Osteoblast (primary cell): Measurements from ENCODE around the gene IL17REL. TPM values are rescaled to one million over a fixed set of nuclear protein-coding genes. Genes with fewer than 3 reads are reported as not detected.

Experiments used
- DNase-seq: peaks from one replicate; pipeline ENCODE4 v3.0.0; 2011; ENCODE audit warnings: low spot score, mixed read lengths; ENCODE audit not compliant: insufficient read length; ENCODE audit errors: missing footprints
- H2AFZ ChIP-seq: 2 replicates; pipeline ENCODE4 v1.6.0; 2011; ENCODE audit warnings: mild to moderate bottlenecking, low read length
- H3K27ac ChIP-seq: 2 replicates; pipeline ENCODE4 v1.5.1; 2011; ENCODE audit warnings: mild to moderate bottlenecking, low read depth, low read length, moderate library complexity
- H3K27me3 ChIP-seq: 2 replicates; pipeline ENCODE4 v1.6.0; 2012; ENCODE audit warnings: mild to moderate bottlenecking, control low read depth, inconsistent platforms, low read length, moderate library complexity; ENCODE audit not compliant: insufficient read depth
- H3K36me3 ChIP-seq: 2 replicates; pipeline ENCODE4 v1.5.1; 2011; ENCODE audit warnings: mild to moderate bottlenecking, low read length, control low read depth, moderate library complexity; ENCODE audit not compliant: insufficient read depth
- H3K4me1 ChIP-seq: 2 replicates; pipeline ENCODE4 v1.5.1; 2011; ENCODE audit warnings: mild to moderate bottlenecking, low read length, control low read depth, moderate library complexity; ENCODE audit not compliant: insufficient read depth
- H3K4me2 ChIP-seq: 2 replicates; pipeline ENCODE4 v1.6.0; 2011; ENCODE audit warnings: mild to moderate bottlenecking, low read length; ENCODE audit not compliant: insufficient read depth
- H3K4me3 ChIP-seq: fragments of 200-600 bp; sonication (generic); 3 replicates; pipeline ENCODE4 v1.5.1; 2012; ENCODE audit warnings: mild to moderate bottlenecking, low read length, inconsistent platforms; ENCODE audit not compliant: insufficient read depth
- H3K79me2 ChIP-seq: 2 replicates; pipeline ENCODE4 v1.6.0; 2012; ENCODE audit warnings: mild to moderate bottlenecking, low read length, control low read depth, inconsistent platforms; ENCODE audit not compliant: insufficient read depth
- H3K9me3 ChIP-seq: 2 replicates; pipeline ENCODE4 v1.5.1; 2011; ENCODE audit warnings: low read depth, low read length, control low read depth
- H4K20me1 ChIP-seq: 2 replicates; pipeline ENCODE4 v1.6.0; 2012; ENCODE audit warnings: mild to moderate bottlenecking, low read length, control low read depth; ENCODE audit not compliant: insufficient read depth
- CTCF ChIP-seq: IDR thresholded peaks from 2 replicates; pipeline ENCODE4 v1.5.1; 2011; ENCODE audit warnings: mild to moderate bottlenecking, low read depth, low read length, moderate library complexity; ENCODE audit errors: extremely low read depth
- total RNA-seq: library from RNA; depleted of rRNA; stranded (reverse); fragments of >200 nt; gene quantifications from 2 replicates; pipeline ENCODE4 v1.2.3, GENCODE V29; 2012

IL17REL gene
- total RNA-seq, 1 donor: not detected

- Histone ChIP-seq H2AFZ (no peak overlapping the region), H3K4me2 (no peak overlapping the region), H3K4me1 (no peaks in the 10 kb centered on the region), H3K79me2 (no peaks in the 10 kb centered on the region), H3K36me3 (no peaks in the 10 kb centered on the region), H3K27me3 (peaks cover 5% of the 10 kb centered on the region), H3K9me3 (no peaks in the 10 kb centered on the region), H4K20me1 (no peaks in the 10 kb centered on the region), H3K27ac (no peak overlapping the region), H3K4me3 (no peak overlapping the region)
- peak; percentile 78 for DNase-seq
- no peak for TF ChIP-seq CTCF
Observed at GRCh38 chr22:50002791-50003190, 9.8 kb downstream of the IL17REL start.

GRCh38 chr22:50001388-50002231 is 11.0 kb downstream of the IL17REL start:
- no peaks in the 10 kb centered on the region for H3K36me3 ChIP-seq
- H3K27me3 ChIP-seq: peaks cover 5% of the 10 kb centered on the region
- H3K4me3 ChIP-seq: no peak overlapping the region
- H3K4me2 ChIP-seq: no peak overlapping the region
- DNase-seq: peak; percentile 60
- H2AFZ ChIP-seq: no peak overlapping the region
- H3K9me3 ChIP-seq: no peaks in the 10 kb centered on the region
- H3K27ac ChIP-seq: no peak overlapping the region
- TF ChIP-seq CTCF: no peak
- H4K20me1 ChIP-seq: no peaks in the 10 kb centered on the region
- no peaks in the 10 kb centered on the region for H3K4me1 ChIP-seq
- H3K79me2 ChIP-seq: no peaks in the 10 kb centered on the region

- Histone ChIP-seq H3K4me2 (no peak overlapping the region), H3K79me2 (no peaks in the 10 kb centered on the region), H3K27ac (no peak overlapping the region), H3K4me3 (no peak overlapping the region), H3K36me3 (no peaks in the 10 kb centered on the region), H2AFZ (no peak overlapping the region), H3K27me3 (peaks cover 5% of the 10 kb centered on the region), H3K9me3 (no peaks in the 10 kb centered on the region), H4K20me1 (no peaks in the 10 kb centered on the region), H3K4me1 (no peaks in the 10 kb centered on the region)
- DNase-seq: peak; percentile 44
- no peak for TF ChIP-seq CTCF
Observed at GRCh38 chr22:50000587-50001387, 11.8 kb downstream of the IL17REL start.

- Histone ChIP-seq H3K79me2 (no peaks in the 10 kb centered on the region), H3K36me3 (no peaks in the 10 kb centered on the region), H3K9me3 (no peaks in the 10 kb centered on the region), H2AFZ (no peak overlapping the region), H3K27ac (no peak overlapping the region), H3K4me1 (no peaks in the 10 kb centered on the region), H4K20me1 (no peaks in the 10 kb centered on the region), H3K4me3 (no peak overlapping the region), H3K27me3 (peaks cover 5% of the 10 kb centered on the region), H3K4me2 (no peak overlapping the region)
- DNase-seq: peak; percentile 61
- TF ChIP-seq CTCF: no peak
Observed at GRCh38 chr22:49999946-50000586, 12.5 kb downstream of the IL17REL start.
